ENCODE results near the gene ALDH9A1.
A peak's percentile ranks its signal among the peaks of the same experiment; 100 is the strongest.

- TF ChIP-seq EP300 (IDR thresholded peaks at IDR 0.05) (no peak), CTCF (IDR thresholded peaks at IDR 0.05) (peak; percentile 53 to 64 (median 54)), POLR2A (IDR thresholded peaks at IDR 0.05) (no peak)
These were observed 19.7 kb upstream of the ALDH9A1 start for GRCh38 chr1:165717918-165718515.

Data from tibial nerve (tissue), 4 donors.